Activated CD8-positive, alpha-beta memory T cell treated with anti-CD3 and anti-CD28 coated beads, Interleukin-2, amount 50 U/mL, for 1 hour (primary cell): Measurements from ENCODE around the gene IPO5.

Experiments used
- DNase-seq: peaks from one replicate; pipeline ENCODE4 v3.0.0-alpha.2; 2020; ENCODE audit errors: extremely low read depth

The IPO5 gene

DNA sequence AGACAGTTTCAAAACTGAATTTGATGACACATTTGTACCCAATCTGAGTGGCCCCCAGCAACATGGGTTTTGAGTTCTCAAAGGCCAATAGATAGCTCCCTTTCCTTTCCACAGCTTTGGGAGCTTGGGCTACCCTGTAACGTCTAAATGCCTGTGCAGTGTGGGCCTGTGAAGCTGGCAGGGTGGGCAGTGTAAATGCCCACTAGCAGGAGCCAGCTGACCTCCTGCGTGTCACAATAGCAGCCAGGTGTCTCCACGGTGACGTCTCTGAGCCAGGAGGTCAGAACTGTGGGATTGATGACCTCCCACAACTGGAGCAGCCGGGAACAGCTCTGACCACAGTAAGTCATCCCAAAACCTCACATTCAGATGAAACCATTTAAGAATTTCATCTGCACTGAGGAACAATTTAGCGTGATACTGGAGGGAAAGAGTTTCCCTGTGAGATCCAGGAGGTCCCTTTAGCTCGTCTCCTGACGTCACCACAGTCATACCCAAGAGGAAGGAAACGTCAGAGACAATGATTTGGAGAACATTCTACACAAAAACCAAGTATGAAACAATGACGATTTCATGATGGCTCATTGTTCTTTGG lies at the start of gene IPO5:
IPO5 (plus strand) TSS at position 300 of the 595 bp plus-strand sequence. CDS start 23,022 bp downstream, outside the sequence.
- DNase-seq = no peak

DNA sequence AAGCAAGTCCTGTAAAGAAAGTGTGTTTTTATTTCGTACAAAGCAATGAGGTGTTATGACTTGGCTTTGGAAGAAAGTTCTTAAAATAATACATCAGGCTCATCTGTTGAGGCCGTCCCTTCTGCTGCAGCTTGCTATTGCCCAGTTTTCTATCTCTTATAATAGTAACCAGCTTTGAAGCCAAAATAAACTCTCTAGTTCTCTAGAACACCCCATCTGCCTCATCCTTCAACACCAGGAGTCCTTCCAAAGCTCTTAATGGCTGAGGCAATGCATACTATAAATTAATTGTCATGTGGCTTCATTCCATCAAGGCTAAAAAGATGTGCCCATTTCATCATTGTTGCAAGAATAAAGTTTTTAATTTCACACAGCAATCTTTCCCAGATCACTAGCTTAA lies 49.4 kb upstream of the IPO5 start:
- no peak for DNase-seq

DNA sequence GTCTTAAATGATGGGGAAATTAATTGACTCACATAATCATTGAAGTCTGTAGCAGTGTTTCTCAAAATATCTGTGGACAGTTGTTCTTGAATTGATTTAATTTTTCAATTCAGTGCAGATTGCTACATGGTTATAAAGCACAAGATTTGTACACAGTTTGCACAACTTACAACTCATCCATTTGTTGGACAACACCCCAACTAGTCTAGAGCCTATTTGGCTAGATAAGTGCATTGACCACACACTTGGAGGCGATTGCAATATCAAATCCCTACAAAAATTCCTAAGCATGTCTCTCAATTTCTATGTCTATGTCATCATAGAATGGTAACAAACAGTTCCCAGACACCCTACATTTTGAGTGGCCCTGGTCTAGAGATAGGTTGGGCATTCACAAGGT lies 48.0 kb upstream of the IPO5 start:
- DNase-seq = no peak

DNA sequence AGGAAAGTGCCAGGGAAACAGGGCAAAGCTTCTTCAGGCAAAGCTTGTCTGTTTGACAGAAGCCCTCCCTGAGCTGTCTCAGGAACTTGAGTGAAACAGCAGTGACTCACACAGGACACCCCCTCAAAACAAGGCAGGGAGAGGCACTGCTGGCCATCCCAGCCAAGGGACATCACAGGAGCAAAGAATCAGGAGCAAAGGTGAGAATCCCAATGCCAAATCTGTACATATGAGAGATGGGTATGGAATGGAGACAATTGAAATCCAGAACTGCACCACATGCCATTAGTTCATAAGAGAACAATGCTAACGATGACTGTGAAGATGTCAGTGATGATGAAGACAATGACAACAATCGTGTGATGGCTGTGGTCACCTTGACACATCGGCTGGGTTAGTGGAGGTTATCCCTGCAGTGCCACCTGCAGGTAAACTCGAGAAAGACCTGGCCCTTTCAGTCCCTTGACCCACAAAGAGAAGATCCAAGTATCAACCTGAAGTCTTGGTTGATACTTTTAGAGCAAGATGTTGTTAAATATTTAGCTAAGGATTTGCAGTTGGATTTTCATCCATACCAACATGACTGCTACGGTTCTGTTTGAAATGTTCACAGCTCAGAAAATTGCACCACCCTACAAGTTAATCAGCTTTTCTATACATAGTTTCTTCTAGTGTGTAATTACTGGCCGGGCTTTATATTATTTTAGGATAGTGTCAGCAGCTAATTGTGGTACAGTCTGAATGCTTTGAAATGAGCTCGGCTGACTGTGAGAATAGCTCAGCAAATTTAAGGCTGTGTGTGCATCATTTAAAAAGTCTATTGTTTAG lies 42.0 kb upstream of the IPO5 start:
- no peak for DNase-seq

DNA sequence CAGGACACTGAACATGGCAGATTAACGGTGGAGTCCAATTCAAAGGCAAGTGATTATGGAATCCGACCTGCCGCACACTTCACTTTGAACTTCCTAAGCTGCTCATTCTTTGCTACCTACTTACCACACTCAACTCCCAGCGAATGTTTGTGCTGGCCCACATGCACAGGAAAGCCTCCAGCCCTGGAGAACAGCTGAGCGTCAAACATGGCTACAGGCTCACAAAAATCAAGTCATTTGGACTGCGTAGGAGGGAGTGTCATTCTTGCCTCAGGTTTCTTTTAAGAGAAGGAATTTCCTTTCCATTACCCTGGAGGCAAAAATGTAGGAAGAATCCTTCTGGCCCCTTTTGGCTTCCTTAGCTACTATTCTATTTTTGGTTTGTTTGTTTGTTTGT lies 41.3 kb upstream of the IPO5 start:
- no peak for DNase-seq

DNA sequence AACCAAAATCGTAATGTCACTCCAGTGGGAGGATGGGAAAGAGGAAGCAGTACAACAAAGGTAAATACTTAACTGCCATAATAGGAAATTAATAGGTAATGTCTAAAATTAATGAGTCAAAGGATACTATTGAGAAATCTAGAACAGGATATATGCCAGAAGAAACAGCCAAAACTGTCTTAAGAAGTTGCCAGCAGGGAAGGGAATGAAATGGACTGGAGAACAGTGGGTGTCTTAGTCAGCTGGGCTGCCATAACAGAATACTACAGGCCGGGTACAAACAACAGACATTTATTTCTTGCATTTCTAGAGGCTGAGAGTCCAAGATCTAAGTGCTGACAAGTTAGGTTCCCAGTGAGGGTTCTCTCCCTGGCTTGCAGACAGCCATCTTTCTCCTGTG lies 40.3 kb upstream of the IPO5 start:
- no peak for DNase-seq

DNA sequence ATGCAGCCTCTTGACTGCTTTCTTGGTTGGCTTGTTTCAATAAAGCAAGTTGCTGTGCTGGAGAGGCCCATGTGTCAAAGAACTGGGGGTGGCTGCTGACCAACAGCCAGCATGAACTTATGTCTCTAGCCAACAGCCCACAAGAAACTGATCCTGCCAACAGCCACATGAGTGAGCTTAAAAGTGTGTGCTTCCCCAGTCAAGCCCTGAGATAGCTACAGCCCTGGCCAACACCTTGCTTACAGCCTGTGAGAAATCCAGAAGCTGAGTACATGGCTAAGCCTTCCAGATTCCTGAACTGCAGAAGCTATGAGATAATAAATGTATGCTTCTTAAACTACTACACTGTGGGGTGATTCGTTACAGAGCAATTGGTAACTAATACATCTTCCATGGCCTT lies 38.9 kb upstream of the IPO5 start:
- no peak for DNase-seq

DNA sequence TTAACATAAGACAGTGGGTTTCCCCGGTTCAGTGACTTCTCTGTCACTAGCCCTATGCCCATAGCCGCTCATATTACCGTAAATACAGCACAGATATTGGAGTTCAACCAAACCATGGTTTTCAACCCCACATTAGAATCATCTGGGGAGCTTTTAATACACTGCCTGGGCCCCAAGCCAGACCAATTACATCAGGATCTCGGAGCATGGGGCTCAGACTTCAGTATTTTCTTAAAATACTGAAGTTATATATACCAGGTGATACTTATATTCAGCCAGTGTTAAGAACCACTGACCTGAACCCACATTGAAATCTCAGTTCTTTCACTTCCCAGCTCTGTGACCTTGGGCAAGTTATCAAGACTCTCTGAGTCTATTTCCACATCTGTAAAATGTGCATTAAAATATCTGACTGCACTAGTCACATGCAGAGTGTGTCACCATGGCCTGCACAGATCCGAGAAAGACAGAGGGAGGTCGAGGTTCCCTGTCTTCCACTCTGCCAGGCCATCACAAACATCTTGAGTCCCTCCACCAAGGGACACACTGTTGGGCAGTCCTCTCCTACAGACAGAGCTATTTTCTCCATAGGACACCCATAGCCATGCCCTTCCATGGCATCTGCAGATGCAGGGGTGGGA lies 32.2 kb upstream of the IPO5 start:
- DNase-seq = no peak

DNA sequence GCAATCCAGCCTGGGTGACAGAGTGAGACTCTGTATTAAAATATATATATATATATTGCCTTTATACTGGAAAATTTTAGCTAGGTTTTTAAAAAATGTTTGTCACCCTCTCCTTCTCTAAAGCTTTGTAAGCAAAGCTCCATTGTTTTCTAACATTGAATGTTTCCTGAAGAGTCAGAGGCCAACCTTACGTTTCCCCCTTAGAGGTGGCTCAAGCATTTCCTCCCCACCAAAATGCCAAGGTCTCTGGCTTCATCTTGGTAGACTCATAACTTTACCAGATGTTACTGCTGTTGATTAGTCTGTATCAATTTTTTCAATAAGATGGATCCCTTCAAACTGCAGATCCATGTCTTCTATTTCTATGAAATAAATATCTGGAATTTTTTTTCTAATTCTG lies 25.2 kb upstream of the IPO5 start:
- DNase-seq = no peak

DNA sequence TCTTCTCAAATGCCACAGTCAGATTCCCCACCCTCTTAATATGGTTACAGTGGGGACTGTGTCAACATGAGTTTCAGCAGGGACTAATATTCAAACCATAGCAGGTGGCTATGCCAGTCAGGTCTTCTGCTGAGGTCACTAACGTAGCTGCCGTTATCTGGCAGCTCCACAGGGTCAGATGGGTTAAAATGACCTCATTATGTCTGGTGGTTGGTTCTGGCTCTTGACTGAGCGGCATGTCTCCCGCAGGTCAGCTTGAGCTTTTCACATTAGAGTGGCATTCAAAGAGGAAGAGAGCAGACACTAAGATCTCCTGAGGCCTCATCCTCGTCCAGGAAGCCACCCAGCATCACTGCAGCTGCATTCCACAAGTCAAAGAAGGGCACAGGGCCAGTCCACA lies 21.4 kb upstream of the IPO5 start:
- no peak for DNase-seq

DNA sequence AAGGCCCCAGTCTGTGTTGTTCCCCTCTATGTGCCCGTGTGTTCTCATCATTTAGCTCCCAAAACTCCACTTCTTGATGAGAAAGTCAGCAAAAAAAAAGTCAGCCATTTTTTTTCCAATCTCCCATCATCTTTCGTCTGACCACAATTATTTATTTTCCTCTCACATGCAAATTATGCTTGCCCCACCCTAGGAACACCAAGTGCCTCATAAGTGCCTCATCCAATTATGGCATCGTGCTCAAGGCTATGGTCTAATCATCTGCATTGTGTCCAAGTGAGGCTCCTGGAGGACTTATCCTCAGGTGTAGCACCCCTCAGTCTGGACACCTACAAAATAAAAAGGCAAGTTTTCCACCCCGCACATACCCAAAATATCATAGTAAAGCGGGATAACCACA lies 20.8 kb upstream of the IPO5 start:
- DNase-seq = no peak

DNA sequence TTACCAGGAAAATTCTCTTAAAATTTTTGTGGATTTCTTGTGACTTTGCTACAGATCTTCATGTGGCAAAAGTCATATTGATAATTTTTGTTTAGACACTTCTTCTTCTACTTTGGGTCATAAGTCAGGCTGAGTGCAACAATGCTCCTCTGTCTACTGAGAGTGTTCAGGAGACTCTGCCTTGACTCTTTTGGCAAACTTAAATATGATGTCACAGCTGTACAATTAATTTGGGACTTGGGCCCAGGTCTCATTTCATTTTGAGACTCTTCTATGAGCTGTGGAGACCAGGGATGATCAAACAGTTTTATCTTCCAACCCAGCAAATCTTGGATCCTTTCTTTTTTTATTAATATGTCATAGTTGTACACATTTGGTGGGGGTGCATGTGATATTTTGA lies 19.7 kb upstream of the IPO5 start:
- DNase-seq = no peak

DNA sequence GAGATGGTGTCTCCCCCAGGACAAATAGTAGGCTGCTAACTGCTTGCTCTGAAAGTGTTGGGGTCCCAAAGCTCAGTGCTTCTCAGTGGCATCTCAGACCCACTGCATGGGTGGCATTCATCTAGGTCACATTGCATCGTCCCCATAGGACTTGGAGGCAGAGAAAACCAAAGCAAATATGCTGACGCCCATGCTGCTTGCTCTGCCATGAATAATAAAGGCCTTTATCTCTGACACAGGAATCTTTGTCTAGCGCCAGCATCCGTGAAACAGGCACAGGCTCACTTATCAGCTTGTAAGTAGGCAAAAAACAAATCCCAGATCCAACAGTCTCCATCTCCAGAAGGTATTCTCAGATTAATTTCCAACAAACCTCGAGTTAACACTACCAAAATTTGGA lies 18.9 kb upstream of the IPO5 start:
- DNase-seq = no peak

DNA sequence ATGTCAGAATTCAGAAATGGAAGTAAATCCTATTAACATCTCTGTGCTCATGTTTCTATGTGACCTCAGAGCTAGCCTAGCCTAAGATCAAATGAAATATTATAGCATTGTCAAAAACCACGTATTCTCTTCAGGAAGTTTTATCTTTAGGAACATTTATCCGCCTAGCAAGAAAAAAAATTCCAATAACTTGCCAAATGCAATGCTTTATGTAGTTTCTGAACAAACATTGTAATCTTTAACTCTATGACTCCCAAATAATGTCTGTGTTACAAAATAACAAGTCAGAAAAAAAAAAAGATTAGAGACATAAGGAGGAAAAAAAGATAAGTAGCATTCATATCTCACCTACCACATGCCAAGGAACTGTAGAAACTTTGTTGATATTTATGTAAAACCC lies 18.4 kb upstream of the IPO5 start:
- no peak for DNase-seq

DNA sequence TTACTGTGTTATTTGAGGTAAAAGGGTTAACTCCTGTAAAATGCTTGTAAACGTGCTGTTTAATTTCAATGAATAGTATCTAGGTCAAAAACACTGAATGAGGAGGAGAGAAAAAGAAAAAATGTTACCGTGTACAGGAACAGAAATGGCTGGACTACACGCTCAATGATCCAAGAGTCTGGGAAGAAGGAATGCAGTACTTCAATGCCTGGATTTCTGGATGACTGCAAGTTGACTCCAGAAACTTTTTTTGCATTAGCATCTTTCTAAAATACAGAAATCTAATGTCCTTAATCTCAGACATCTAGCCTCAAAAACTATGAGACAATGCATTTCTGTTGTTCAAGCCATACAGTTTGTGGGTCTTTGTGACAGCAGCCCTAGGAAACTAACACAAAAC lies 17.4 kb upstream of the IPO5 start:
- no peak for DNase-seq

DNA sequence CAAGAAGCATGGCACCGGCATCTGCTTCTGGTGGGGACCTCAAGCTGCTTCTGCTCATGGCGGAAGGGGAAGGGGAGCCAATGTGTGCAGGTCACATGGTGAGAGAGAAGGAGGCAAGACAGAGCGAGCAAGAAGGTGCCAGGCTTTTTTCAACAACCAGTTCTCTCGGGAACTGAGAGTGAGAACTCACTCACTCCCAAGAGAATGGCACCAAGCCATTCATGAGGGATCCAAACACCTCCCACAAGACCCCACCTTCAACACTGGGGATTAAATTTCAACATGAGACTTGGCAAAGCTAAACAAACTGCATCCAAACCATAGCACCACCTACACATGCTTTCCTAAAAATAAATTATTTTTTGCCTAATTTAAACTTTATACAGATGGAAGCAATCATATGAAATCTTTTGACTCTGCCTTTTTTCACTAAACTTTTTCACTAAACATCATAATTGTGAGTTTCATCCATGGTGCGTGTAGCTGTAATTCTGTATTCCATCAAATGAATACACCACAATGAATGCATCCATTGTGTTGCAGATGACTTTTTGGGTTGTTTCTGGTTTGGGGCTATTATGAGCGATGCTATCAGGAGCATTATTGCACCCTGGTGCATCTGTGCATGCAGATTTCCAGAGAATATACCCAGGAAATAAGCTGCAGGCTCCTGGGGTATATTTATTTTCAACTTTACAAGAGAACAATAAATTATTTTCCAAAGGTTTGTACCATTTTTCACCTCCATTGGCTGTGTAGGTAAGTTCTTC lies 14.6 kb upstream of the IPO5 start:
- DNase-seq = no peak

DNA sequence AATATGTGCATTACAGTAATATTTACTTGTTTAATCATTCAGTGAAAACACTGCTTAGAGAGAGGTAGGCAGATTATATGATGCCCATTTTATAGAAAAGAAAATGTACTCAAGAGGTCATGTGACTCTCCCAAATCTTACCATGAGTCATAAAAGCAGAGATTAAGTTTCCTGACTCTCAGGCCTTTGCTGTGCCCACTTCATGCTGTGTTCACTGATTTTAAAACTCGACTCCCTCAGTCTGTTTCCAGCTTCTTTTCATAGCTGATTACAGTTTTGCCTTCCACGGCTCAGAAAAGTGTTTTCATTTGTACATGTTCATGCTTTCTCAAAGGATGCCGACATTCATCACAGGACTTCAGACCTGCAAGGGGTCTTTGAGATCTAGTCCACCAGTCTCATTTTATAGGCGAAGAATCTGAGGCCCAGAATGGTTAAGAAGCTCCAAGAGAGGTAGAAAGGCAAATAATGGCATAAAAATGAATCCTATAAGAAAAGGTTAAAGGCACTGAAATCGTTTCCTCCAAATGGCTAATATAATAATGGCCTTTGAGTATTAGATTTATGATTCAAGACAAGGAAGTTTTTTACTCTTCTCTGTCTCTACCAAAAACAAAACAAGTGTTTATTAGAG lies 9.0 kb upstream of the IPO5 start:
- DNase-seq = no peak

DNA sequence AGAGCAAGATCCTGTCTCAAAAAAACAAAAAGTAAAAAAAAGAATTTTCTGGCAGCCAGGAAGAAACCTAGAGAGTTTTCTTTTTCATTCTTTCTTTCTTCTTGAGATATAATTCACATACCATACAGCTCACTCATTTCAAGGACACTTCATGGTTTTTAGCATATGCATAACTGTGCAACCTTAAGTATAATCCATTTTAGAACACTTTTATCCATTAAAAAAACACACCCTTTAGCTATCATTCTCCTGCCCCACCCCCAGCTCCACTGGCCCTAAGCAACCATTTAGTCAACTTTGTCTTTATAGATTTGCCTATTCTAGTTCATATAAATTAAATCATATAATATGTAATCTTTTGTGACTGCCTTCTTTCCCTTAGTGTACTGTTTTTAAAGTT lies 8.1 kb upstream of the IPO5 start:
- no peak for DNase-seq

DNA sequence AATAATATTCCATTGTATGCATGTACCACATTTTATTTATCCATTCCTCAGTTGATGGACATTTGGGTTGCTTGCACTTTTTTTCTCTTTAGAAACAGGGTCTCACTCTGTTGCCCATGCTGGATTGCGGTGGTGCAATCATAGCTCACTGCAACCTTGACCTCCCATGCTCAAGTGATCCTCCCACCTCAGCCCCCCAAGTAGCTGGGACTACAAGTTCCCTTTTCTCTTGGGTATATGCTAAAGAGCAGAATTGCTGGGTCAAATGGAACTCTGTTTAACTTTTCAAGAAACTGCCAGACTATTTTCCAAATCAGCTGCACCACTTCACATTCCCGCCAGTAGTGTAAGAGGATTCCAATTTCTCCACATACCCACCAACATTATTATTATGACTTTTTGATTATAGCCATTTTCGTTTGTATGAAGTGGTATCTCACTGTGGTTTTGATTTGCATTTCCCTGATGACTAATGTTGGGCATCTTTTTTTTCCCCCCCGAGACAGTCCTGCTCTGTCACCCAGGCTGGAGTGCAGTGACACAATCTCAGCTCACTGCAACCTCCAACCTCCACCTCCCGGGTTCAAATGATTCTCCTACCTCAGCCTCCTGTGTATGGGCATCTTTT lies 7.6 kb upstream of the IPO5 start:
- DNase-seq = no peak

DNA sequence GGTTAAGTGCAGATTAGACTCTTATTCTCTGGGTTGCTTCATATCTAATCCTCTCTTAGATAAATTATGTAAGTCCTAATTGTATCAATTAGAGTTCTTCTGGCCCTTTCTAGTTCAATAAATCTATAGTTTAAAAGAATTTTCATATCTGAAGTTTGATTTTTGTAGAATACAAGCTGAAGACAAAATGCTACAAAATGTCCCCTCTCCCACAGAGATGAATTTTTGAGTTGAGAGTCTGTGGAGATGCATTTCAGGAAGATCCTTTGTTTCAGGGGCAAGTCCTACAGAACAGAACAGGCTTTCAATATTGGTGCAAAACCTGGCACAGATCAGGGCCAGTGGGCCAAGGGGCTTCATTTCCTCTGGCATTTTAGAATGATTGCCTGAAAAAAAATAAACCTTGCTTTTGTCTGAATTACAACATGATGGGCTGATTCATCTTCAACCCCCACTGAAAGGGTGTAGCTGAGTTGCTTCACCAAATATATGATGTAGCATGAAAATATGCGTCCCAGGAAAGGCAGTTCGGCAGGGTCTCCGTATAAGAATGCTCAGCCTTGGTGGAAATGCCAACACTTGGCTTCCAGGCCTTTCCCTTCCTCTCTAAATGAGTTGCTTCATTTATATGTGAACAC lies 6.4 kb upstream of the IPO5 start:
- no peak for DNase-seq

DNA sequence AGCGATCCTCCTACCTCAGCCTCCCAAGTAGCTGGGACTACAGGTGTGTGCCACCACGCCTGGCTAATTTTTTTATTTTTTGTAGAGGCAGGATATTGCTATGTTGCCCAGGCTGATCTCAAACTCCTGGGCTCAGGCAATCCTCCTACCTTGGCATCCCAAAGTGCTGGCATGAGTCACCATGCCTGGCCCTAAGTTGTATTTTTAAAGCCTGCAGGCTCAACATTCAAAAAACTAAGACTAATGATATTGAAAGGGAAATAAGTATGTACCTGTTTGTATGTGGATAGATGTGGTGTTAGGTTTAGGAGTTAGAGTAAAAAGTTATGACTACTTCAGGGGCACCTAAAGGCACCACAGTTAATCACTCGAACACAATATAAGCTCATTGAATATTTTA lies 5.4 kb upstream of the IPO5 start:
- no peak for DNase-seq
